ENCODE data around the gene SELENOS. TPM values are rescaled to one million over a fixed set of nuclear protein-coding genes. Genes with fewer than 3 reads are reported as not detected.

SELENOS gene
- total RNA-seq, 1 donor from 2014 or later: 78.5 TPM

- H3K9me3 ChIP-seq: no peaks in the 10 kb centered on the region
- H3K4me3 ChIP-seq: no peak overlapping the region
- no peak for ATAC-seq
- H3K27me3 ChIP-seq: no peaks in the 10 kb centered on the region
- H3K27ac ChIP-seq: no peak overlapping the region
- TF ChIP-seq CTCF (IDR thresholded peaks at IDR 0.05): no peak
- no peaks in the 10 kb centered on the region for H3K36me3 ChIP-seq
- no peaks in the 10 kb centered on the region for H3K4me1 ChIP-seq
- peak; percentile 51 for DNase-seq
- intact Hi-C loops (cut with DNase I): loop anchor here (10.0 kb wide), 1 partner anchor 337 kb away; no protein-coding TSS in a partner anchor
Measured at GRCh38 chr15:101307897-101308603, 30.8 kb upstream of the SELENOS start.

GRCh38 chr15:101307048-101307896 is 30.0 kb upstream of the SELENOS start:
- DNase-seq: peak; percentile 57
- peak; percentile 8 for ATAC-seq
- TF ChIP-seq CTCF (IDR thresholded peaks at IDR 0.05): no peak
- Histone ChIP-seq H3K4me1 (no peaks in the 10 kb centered on the region), H3K27me3 (no peaks in the 10 kb centered on the region), H3K27ac (no peak overlapping the region), H3K4me3 (no peak overlapping the region), H3K9me3 (no peaks in the 10 kb centered on the region), H3K36me3 (no peaks in the 10 kb centered on the region)
- intact Hi-C loops (cut with DNase I): loop anchor here (10.0 kb wide), 1 partner anchor 338 kb away; no protein-coding TSS in a partner anchor

GRCh38 chr15:101306341-101307047 is 29.2 kb upstream of the SELENOS start:
- no peak for TF ChIP-seq CTCF (IDR thresholded peaks at IDR 0.05)
- H3K27me3 ChIP-seq: no peaks in the 10 kb centered on the region
- H3K4me3 ChIP-seq: no peak overlapping the region
- H3K9me3 ChIP-seq: no peaks in the 10 kb centered on the region
- H3K4me1 ChIP-seq: no peaks in the 10 kb centered on the region
- intact Hi-C loops (cut with DNase I): loop anchor here (10.0 kb wide), 1 partner anchor 338 kb away; no protein-coding TSS in a partner anchor
- DNase-seq (peak; percentile 47), ATAC-seq (no peak)
- no peaks in the 10 kb centered on the region for H3K36me3 ChIP-seq
- H3K27ac ChIP-seq: no peak overlapping the region

- intact Hi-C loops (cut with DNase I): loop anchor here (10.0 kb wide), 1 partner anchor 339 kb away; no protein-coding TSS in a partner anchor
- H3K27ac ChIP-seq: no peak overlapping the region
- no peaks in the 10 kb centered on the region for H3K27me3 ChIP-seq
- no peak overlapping the region for H3K4me3 ChIP-seq
- H3K4me1 ChIP-seq: no peaks in the 10 kb centered on the region
- no peak for TF ChIP-seq CTCF (IDR thresholded peaks at IDR 0.05)
- ATAC-seq (no peak), DNase-seq (peak; percentile 61)
- no peaks in the 10 kb centered on the region for H3K9me3 ChIP-seq
- no peaks in the 10 kb centered on the region for H3K36me3 ChIP-seq
Measured at GRCh38 chr15:101305820-101306255, 28.6 kb upstream of the SELENOS start.

GRCh38 chr15:101303408-101303807 is 26.1 kb upstream of the SELENOS start:
- intact Hi-C loops (cut with DNase I): loop anchor here (10.0 kb wide), 1 partner anchor 341 kb away; no protein-coding TSS in a partner anchor
- no peak for DNase-seq
- no peak overlapping the region for H3K4me3 ChIP-seq
- ATAC-seq: no peak
- no peaks in the 10 kb centered on the region for H3K27me3 ChIP-seq
- TF ChIP-seq CTCF (IDR thresholded peaks at IDR 0.05): no peak
- no peaks in the 10 kb centered on the region for H3K36me3 ChIP-seq
- no peak overlapping the region for H3K27ac ChIP-seq
- peaks cover 2% of the 10 kb centered on the region for H3K4me1 ChIP-seq
- H3K9me3 ChIP-seq: no peaks in the 10 kb centered on the region

All from upper lobe of right lung (tissue), 1 donor.